ENCODE measurements around the gene BAHCC1.

The BAHCC1 gene

DNA sequence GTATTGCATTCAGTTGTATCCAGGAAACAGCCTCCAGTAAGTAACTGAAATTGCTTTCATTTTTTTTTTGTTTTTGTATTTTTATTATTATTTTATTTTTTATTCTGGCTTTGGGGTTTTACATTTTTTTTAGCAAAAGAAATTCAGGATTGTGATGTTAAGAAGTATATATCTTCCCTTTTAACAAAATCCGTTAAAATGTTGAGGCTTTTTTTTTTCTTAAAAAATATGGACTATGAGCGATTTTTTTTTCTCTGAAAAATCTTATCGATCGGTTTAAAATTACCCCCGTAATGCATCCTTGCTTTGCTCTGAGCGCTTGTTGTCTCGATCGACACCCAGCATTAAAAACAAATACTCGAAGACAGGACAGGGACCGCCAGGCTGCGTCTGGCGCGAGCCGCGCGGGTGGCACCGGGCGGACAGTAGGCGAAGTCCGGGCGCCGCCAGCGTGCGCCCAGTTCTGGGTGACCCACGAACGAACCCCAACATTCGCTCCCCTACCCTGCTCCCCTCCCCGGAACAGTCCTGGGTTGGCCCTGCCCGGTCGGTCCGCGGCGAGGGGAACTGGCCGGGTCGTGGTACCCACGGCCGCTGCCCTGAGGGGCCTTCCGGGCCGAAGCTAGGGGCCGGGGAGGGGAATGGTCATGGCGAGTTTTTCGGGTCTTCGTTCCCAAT lies 482 bp downstream of the BAHCC1 start:
- TF ChIP-seq, protein P1, sequence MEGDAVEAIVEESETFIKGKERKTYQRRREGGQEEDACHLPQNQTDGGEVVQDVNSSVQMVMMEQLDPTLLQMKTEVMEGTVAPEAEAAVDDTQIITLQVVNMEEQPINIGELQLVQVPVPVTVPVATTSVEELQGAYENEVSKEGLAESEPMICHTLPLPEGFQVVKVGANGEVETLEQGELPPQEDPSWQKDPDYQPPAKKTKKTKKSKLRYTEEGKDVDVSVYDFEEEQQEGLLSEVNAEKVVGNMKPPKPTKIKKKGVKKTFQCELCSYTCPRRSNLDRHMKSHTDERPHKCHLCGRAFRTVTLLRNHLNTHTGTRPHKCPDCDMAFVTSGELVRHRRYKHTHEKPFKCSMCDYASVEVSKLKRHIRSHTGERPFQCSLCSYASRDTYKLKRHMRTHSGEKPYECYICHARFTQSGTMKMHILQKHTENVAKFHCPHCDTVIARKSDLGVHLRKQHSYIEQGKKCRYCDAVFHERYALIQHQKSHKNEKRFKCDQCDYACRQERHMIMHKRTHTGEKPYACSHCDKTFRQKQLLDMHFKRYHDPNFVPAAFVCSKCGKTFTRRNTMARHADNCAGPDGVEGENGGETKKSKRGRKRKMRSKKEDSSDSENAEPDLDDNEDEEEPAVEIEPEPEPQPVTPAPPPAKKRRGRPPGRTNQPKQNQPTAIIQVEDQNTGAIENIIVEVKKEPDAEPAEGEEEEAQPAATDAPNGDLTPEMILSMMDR (IDR thresholded peaks at IDR 0.05; ENCODE audit: extremely low read depth, insufficient read depth, missing control alignments): no peak
- in situ Hi-C loops (cut with MboI; ENCODE audit: low pct_unique_long_range_greater_than_20kb, low sequenced_read_pairs, unreplicated experiment): no loop called here
- DNase-seq (ENCODE audit: low spot score): no peak

DNA sequence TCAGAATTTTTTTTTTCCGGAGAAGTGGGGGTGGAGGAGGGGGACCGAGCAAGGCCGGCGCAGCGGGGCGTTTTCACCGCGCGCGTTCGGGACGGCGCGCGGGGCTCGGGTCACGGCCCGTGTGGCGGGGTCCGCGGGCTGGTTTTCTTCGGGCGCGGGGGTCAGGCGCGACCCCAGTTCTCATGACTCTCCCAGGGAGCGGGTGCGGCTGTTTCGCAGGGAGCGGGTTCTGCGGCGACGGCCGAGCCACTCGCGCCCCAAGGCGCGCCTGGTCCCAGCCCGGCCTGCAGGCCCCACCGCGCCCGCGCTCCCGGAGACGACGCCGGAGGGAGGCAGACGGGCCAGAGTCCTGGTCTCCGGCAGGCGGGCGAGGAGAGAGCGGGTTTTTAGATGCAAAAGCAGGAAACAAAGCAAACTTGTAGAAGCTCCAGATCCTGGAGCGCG lies 1.0 kb downstream of the BAHCC1 start:
- in situ Hi-C loops (cut with MboI; ENCODE audit: low pct_unique_long_range_greater_than_20kb, low sequenced_read_pairs, unreplicated experiment): no loop called here
- DNase-seq (ENCODE audit: low spot score): no peak
- TF ChIP-seq, protein P1 (IDR thresholded peaks at IDR 0.05; ENCODE audit: extremely low read depth, insufficient read depth, missing control alignments): no peak

DNA sequence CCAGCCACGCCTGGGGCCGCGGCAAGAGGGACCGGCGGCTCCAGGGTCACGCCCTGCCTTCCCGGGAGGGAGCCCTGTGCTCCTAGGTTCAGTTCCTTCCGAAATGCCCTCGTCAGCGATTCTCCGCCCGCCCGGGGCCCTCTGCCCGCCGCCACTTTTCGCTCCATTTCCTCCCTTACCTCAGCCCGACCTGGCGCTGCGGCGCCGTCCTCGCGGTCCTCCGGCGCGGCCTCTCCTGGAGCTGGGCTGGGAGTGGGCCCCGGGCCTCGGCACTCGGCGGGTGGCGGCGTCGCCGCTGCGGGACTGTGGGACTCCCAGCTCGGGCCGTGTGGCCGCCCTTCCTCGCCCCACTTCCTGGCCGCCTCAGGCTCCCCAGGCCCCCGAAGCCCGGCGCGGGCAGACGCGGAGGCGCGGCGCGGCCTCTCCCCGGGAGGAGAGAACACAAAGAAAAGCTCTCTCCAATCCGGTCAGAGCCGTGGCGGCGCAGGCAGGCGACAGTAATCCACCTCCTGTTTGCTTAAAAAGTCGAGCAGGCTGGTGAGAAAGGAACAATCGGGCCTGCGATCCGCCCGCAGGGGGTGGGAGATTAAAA lies 1.6 kb downstream of the BAHCC1 start:
- in situ Hi-C loops (cut with MboI; ENCODE audit: low pct_unique_long_range_greater_than_20kb, low sequenced_read_pairs, unreplicated experiment): no loop called here
- TF ChIP-seq, protein P1 (IDR thresholded peaks at IDR 0.05; ENCODE audit: extremely low read depth, insufficient read depth, missing control alignments): no peak
- DNase-seq (ENCODE audit: low spot score): no peak

DNA sequence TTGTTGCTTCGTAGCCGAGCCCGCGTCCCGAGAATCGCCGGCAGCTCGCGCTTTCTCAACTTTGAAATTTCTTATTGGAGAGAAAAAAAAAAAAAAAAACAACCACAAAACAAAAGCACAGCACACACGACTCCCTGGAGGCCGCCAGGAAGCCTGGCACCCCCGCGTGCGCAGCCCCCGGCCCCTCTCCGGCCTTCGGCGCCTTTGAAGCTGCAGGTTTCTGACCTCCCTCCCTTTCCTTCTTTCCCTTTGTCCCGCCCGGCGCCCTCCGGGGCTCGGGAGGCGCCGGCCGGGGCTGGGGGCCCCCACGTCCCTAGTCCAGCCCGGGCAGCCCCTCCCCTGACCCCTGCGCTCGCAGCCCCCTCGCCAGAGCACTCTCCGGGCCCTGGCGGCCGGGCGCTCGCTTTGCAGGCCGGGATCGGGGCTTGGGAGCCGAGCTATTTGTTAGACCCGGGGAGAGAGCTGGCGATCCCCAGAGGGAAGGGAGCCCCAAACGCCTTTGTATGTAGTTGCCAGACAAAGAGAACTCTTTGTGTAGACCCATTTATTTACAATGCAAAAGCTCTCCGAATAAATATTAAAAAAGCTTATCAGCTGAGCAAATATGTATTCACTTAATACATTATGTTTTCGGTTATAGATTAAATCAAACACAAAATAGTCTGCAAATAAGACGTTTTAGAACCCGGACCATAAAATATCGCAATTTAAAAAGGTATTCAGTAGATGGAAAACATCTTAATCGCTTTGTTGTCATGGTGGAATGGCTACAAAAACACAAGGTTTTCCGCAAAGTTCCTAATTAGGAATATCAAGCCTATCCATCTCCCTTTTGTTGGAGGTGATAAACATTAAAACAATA lies 2.3 kb downstream of the BAHCC1 start:
- TF ChIP-seq, protein P1 (IDR thresholded peaks at IDR 0.05; ENCODE audit: extremely low read depth, insufficient read depth, missing control alignments): no peak
- no peak for DNase-seq (ENCODE audit: low spot score)
- in situ Hi-C loops (cut with MboI; ENCODE audit: low pct_unique_long_range_greater_than_20kb, low sequenced_read_pairs, unreplicated experiment): no loop called here

DNA sequence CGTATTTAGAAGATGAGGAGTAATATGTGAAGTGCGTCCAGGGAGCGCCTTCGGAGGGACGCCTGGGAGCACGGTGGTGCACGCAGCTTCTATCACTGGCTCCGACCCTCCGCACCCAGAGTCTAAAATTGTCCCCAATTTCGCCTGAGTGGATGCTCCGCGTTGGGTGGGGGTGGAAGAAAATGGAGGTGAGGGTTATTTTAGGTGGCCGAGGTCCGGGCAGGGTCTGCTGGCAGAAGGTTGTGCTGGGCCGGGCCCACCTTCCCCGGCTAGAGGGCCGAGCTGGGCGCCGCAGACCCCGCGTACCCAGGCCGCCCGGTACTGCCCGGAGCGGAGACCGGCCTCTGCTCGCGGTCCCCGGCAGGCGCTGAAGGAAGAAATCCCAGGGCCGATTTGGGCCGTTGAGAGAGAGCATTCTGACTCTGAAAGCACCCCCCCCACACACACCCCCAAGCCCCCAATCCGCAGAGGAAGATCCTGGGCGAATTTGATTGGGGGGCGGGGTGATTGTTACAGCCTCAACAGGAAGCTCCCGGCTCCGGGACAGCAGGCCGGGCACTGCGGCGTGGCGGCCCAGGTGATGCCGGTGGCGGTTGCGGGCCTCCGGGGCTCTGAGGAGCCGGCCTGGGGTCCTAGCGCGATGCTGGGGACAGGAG lies 3.0 kb downstream of the BAHCC1 start:
- DNase-seq (ENCODE audit: low spot score): no peak
- TF ChIP-seq, protein P1 (IDR thresholded peaks at IDR 0.05; ENCODE audit: extremely low read depth, insufficient read depth, missing control alignments): no peak
- in situ Hi-C loops (cut with MboI; ENCODE audit: low pct_unique_long_range_greater_than_20kb, low sequenced_read_pairs, unreplicated experiment): no loop called here

DNA sequence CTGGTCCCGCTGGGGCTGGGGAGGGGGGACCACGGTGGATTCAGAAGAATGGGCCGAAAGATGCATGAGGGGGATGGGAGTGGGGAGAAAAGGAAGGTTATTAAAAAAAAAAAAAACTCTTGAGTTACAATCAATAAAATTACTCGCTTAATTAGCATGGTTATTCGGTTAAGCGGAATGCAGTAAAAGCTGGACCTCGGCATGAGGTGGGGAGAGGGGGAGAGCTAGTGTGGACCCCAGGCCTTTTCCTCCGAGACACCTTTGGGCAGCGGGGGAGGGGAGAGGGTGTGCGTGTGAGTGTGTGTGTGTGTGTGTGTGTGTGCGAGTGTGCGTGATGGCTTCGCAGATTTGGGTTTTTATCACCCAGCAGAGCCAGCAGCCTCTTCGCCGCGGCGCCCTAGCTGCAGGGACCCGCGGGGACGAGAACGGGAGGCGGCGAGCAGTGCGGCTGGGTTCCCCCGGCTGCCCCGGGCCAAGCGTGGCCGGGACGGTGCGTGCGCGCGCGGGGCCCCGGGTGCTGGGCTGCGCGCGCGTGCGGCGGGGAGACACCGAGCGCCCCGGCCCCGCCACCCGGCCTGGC lies 3.7 kb downstream of the BAHCC1 start:
- DNase-seq (ENCODE audit: low spot score): no peak
- TF ChIP-seq, protein P1 (IDR thresholded peaks at IDR 0.05; ENCODE audit: extremely low read depth, insufficient read depth, missing control alignments): no peak
- in situ Hi-C loops (cut with MboI; ENCODE audit: low pct_unique_long_range_greater_than_20kb, low sequenced_read_pairs, unreplicated experiment): no loop called here

Measured in GM13977 (cell line).